Activated T-helper 1 cell treated with anti-CD3 and anti-CD28 coated beads, Interleukin-12 subunit alpha, Interleukin-12 subunit beta, Interleukin-2, Interleukin-4 antibody, amounts not matched to agents 30 ng/mL and 10 ng/mL and 1 ng/mL, durations not matched to agents 14 hours and 24 hours and 36 hours (primary cell): ENCODE measurements around the gene MYO1F. TPM values are rescaled to one million over a fixed set of nuclear protein-coding genes. Genes with fewer than 3 reads are reported as not detected.
A peak's percentile ranks its signal among the peaks of the same experiment; 100 is the strongest.
"Not testable (repeated sequence)": the region's sequence is repeated elsewhere in the genome, so short reads cannot be mapped to it uniquely, and the experiment has no call there.

Experiments
- DNase-seq: peaks from one replicate; pipeline ENCODE4 v3.0.0; 2021; ENCODE audit warnings: low spot score
- H3K27ac Mint-ChIP-seq: one replicate; pipeline ENCODE4 v1.8.0; 2021; ENCODE audit warnings: mild to moderate bottlenecking, mixed read lengths
- H3K27me3 Mint-ChIP-seq: one replicate; pipeline ENCODE4 v1.8.0; 2022; ENCODE audit warnings: mild to moderate bottlenecking, moderate library complexity, mixed read lengths; ENCODE audit not compliant: insufficient read depth
- H3K36me3 Mint-ChIP-seq: one replicate; pipeline ENCODE4 v1.8.0; 2021; ENCODE audit warnings: low read depth, mixed read lengths
- H3K4me1 Mint-ChIP-seq: one replicate; pipeline ENCODE4 v1.8.0; 2021; ENCODE audit warnings: low read depth, mixed read lengths
- H3K4me3 Mint-ChIP-seq: one replicate; pipeline ENCODE4 v1.8.0; 2021; ENCODE audit warnings: mild to moderate bottlenecking, moderate library complexity, mixed read lengths
- H3K9me3 Mint-ChIP-seq: one replicate; pipeline ENCODE4 v1.8.0; 2021; ENCODE audit warnings: mixed read lengths
- intact Hi-C: fragments of 100-400 bp; cut with micrococcal nuclease; formaldehyde crosslinking; loops from one replicate; pipeline ENCODE4 v1.15.1; 2024
- total RNA-seq: library from RNA; stranded (reverse); gene quantifications from 2 replicates; pipeline ENCODE4 v1.2.3, GENCODE V29; 2022

MYO1F gene
- 45.6 and 50.9 TPM in 2 replicates for total RNA-seq

DNA sequence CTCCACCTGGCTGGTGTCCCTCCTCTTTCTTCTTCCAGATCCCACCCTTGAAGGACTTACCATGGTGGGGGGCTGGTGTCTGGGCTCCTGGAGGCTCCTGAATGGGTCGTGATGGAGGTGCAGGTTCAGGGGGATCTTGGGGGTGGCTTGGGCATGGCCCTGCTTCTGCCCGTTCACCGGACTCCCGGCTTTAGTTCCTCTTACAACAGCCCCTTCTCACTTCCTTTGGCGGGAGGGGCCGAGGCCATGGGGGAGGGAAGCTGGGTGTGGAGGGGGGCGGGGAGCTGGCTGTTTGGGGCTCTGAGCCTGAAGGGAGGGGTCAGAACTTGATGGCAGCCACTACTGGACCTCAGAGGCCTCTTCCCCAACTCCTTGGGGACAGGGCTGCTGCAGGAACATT, at the start of gene MYO1F:
MYO1F (minus strand) TSS at position 196 of the 400 bp plus-strand sequence; CDS start at position 63, 133 bp downstream.
- Mint-ChIP-seq H3K27me3 (peaks cover 3% of the 10 kb centered on the region), H3K36me3 (peaks cover 28% of the 10 kb centered on the region), H3K4me3 (peak within 1 kb of the TSS; percentile 97), H3K4me1 (peaks cover 59% of the 10 kb centered on the region), H3K27ac (peak within 1 kb of the TSS; percentile 91), H3K9me3 (no peaks in the 10 kb centered on the region)
- intact Hi-C loops = loop anchor here (5.0 kb wide), 1 partner anchor 225 kb away; no protein-coding TSS in a partner anchor
- no peak for DNase-seq

DNA sequence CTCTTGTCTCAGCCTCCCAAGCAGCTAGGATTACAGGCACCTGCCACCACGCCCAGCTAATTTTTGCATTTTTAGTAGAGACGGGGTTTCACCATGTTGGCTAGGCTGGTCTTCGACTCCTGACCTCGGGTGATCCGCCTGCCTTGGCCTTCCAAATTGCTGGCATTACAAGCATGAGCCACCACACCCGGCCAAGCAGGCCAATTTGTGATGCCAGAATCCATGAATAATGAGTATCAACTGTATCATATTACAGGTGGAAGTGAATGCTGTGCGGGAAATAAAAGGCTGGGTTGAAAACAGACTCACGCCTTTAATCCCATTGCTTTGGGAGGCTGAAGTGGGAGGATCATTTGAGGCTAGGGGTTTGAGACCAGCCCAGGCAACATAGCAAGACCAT, 49.6 kb upstream of the MYO1F start:
- Mint-ChIP-seq H3K27me3 (peaks cover 2% of the 10 kb centered on the region), H3K27ac (no peak overlapping the region), H3K4me3 (no peak overlapping the region), H3K4me1 (no peaks in the 10 kb centered on the region), H3K36me3 (no peaks in the 10 kb centered on the region), H3K9me3 (no peaks in the 10 kb centered on the region)
- DNase-seq = no peak
- intact Hi-C loops = no loop called here

DNA sequence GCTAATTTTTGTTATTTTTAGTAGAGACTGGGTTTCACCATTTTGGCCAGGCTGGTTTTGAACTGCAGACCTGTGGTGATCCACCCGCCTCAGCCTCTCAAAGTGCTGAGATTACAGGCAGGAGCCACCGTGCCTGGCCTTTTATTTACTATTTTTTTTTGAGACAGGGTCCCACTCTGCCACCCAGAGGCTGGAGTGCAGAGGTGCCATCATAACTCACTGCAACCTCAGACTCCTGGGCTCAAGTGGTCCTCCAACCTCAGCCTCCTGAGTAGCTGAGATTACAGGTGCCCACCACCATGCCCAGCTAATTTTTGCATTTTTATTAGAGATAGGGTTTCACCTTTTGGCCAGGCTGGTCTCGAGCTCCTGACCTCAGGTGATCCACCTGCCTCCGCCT, 45.6 kb upstream of the MYO1F start:
- H3K4me1 Mint-ChIP-seq, H3K4me3 Mint-ChIP-seq, H3K27me3 Mint-ChIP-seq, intact Hi-C loops, H3K9me3 Mint-ChIP-seq, DNase-seq, H3K27ac Mint-ChIP-seq, H3K36me3 Mint-ChIP-seq: not testable (repeated sequence)

DNA sequence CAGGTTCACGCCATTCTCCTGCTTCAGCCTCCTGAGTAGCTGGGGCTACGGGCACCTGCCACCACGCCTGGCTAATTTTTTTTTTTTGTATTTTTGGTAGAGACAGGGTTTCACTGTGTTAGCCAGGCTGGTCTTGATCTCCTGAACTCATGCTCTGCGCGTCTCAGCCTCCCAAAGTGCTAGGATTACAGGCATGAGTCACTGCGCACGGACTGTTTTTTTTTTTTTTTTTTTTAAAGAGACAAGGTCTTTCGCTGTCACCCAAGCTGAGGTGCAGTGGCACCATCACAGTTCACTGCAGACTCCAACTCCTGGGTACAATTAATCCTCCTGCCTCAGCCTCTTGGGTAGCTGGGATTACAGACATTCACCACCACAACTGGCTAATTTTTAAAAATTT, 41.5 kb upstream of the MYO1F start:
- H3K9me3 Mint-ChIP-seq = no peaks in the 10 kb centered on the region
- H3K27ac Mint-ChIP-seq = no peak overlapping the region
- no peak for DNase-seq
- peaks cover 5% of the 10 kb centered on the region for H3K4me1 Mint-ChIP-seq
- no peak overlapping the region for H3K4me3 Mint-ChIP-seq
- H3K27me3 Mint-ChIP-seq = peaks cover 8% of the 10 kb centered on the region
- H3K36me3 Mint-ChIP-seq = no peaks in the 10 kb centered on the region
- intact Hi-C loops = no loop called here

DNA sequence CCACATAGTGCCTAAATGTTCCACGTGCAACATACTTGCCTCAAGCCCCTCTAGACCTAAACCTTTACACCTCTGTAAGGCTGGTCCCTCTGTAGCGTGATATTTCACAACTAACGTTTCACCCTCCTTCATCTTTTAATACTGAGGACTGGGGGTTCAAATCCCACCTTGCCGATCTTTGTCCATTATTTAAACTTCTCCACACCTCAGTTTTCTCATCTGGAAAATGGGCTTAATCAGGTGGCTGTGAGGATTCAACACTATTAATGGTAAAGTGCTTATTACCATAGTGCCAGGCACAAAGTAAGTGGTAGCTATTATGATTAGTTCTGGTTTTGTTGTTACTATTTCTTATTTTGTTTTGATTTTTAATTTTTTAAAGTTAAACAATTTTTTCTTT, 40.7 kb upstream of the MYO1F start:
- Mint-ChIP-seq H3K4me1 (peaks cover 5% of the 10 kb centered on the region), H3K27ac (no peak overlapping the region), H3K9me3 (no peaks in the 10 kb centered on the region), H3K4me3 (no peak overlapping the region), H3K27me3 (peaks cover 8% of the 10 kb centered on the region), H3K36me3 (no peaks in the 10 kb centered on the region)
- no peak for DNase-seq
- intact Hi-C loops = no loop called here

DNA sequence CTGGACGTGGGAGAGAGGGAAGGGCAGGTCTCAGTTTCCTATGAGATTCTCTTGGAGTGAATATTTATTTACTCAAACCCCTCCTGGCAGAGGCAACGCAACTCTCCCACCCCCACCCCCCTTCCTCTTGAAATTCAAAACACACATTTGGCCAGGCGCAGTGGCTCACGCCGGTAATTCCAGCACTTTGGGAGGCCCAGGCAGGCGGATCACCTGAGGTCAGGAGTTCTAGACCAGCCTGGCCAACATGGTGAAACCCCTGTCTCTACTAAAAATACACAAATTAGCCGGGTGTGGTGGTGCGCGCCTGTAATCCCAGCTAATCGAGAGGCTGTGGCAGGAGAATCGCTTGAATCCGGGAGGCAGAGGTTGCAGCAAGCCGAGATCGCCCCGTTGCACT, 40.1 kb upstream of the MYO1F start:
- H3K27ac Mint-ChIP-seq, H3K27me3 Mint-ChIP-seq, H3K36me3 Mint-ChIP-seq, DNase-seq, H3K9me3 Mint-ChIP-seq, H3K4me1 Mint-ChIP-seq, H3K4me3 Mint-ChIP-seq, intact Hi-C loops: not testable (repeated sequence)

DNA sequence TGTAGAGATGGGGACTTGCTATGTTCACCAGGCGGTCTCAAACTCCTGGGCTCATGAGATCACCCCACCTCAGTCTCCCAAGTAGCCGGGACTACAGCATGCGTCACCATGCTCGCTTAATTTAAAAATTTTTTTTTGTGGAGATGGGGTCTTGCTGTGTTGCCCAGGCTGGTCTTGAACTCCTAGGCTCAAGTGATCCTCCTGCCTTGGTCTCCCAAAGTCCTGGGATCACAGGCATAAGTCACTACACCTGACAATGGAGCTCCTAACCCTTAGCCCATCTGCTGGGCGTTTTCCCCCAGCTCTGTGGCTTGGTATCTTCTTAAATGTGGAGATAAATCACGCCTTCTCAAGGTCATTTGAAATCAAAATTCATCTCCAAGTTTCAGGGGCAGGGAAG, 39.6 kb upstream of the MYO1F start:
- no peak for DNase-seq
- Mint-ChIP-seq H3K4me1 (peaks cover 5% of the 10 kb centered on the region), H3K27me3 (peaks cover 8% of the 10 kb centered on the region), H3K9me3 (no peaks in the 10 kb centered on the region), H3K27ac (no peak overlapping the region), H3K4me3 (no peak overlapping the region), H3K36me3 (no peaks in the 10 kb centered on the region)
- intact Hi-C loops = no loop called here

DNA sequence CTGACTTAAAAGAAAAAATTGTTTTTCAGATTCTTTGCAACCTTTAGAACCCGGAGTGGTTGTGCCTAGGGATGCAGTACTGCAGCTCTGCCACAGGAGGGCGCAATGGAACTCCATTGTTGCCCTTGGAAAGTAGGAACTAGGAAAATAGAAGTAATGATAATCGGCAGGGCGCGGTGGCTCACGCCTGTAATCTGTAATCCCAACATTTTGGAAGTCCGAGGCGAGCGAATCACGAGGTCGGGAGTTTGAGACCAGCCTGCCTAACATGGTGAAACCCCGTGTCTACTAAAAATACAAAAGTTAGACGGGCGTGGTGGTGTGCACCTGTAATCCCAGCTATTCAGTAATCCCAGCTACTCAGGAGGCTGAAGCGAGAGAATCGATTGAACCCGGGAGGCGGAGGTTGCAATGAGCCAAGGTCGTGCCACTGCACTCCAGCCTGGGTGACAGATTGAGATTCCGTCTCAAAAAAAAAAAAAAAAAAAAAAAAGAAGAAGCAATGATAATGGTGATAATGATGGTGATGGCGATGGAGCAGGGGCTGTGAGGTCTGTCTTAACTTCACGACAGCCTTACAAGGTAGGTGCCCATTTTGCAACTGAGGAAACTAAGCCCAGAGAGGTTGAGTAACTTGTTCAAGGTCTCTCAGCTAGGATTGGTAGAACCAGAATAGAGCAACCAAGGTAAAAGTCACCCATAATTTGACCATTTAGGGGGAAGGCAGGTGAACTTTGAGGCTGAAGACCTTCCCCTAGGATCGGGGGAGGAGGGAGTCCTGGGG, 38.8 kb upstream of the MYO1F start:
- Mint-ChIP-seq H3K4me3 (no peak overlapping the region), H3K27ac (no peak overlapping the region), H3K4me1 (peaks cover 5% of the 10 kb centered on the region), H3K27me3 (peaks cover 8% of the 10 kb centered on the region), H3K9me3 (no peaks in the 10 kb centered on the region), H3K36me3 (no peaks in the 10 kb centered on the region)
- peak; percentile 24 for DNase-seq
- intact Hi-C loops = loop anchor here (1.0 kb wide), 1 partner anchor 78 kb away; no protein-coding TSS in a partner anchor

DNA sequence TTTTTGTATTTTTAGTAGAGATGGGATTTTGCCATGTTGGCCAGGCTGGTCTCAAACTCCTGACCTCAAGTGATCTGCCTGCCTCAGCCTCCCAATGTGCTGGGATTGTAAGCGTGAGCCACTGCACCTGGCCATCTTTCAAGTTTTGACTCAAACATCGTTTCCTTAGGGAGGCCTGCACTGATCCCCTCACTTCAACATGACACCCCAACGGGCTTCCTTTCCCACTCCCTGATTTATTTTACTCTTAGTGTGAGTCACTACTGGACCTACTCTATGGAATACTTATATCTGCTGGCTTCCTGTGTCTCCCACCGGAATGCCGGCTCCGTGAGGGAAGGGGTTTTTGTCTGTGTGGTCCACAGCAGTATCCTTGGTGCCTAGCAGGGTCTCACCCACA, 37.8 kb upstream of the MYO1F start:
- intact Hi-C loops = loop anchor here (1.0 kb wide), 1 partner anchor 79 kb away; no protein-coding TSS in a partner anchor
- no peaks in the 10 kb centered on the region for H3K9me3 Mint-ChIP-seq

DNA sequence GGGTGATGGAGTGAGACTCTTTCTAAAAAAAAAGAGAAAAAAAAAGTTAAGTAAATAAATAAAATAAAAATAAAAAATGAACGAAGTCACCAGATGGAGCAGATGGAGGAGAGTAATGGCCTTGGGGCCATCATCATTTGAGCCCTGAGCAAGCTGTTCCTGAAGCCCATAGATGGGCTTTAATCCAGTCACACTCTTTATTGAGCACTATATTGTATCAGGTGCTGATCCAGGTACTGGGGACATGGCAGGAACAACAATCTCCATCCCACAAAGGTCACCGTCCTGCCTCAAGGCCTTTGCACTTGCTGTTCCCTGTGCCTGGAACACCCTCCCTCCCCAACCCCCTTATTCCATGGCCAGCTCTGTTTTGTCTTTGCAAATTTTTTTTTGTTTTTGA, 37.2 kb upstream of the MYO1F start:
- no peak for DNase-seq
- intact Hi-C loops = no loop called here
- peaks cover 13% of the 10 kb centered on the region for H3K4me1 Mint-ChIP-seq
- H3K27me3 Mint-ChIP-seq = peaks cover 15% of the 10 kb centered on the region
- H3K36me3 Mint-ChIP-seq = peaks cover 1% of the 10 kb centered on the region
- no peak overlapping the region for H3K27ac Mint-ChIP-seq
- H3K4me3 Mint-ChIP-seq = no peak overlapping the region
- no peaks in the 10 kb centered on the region for H3K9me3 Mint-ChIP-seq

More for the DNA sequence above, 37.8 kb upstream of the MYO1F start:
- H3K36me3 Mint-ChIP-seq = peaks cover under 1% of the 10 kb centered on the region
- H3K4me1 Mint-ChIP-seq = peaks cover 8% of the 10 kb centered on the region
- peaks cover 10% of the 10 kb centered on the region for H3K27me3 Mint-ChIP-seq
- no peak overlapping the region for H3K4me3 Mint-ChIP-seq
- DNase-seq = no peak
- no peak overlapping the region for H3K27ac Mint-ChIP-seq

DNA sequence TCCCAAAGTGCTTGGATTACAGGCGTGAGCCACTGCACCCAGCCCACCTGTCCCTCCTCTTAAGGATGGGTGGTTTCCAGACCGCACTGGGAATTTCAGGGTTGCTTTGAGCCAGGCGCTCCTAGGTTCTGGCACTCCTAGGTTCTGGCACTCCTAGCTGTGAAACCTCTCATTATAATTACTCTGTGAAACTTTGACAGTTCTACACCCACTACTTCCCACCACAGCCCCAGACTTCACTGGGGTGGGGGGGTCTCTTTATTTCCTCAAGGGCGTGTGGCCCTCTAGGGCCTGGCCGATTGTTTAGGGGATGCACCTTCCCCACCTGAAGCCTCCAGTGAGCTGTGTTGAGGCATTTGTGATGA, 35.5 kb upstream of the MYO1F start:
- H3K27me3 Mint-ChIP-seq = peaks cover 19% of the 10 kb centered on the region
- H3K9me3 Mint-ChIP-seq = no peaks in the 10 kb centered on the region
- no peak overlapping the region for H3K27ac Mint-ChIP-seq
- peaks cover 1% of the 10 kb centered on the region for H3K36me3 Mint-ChIP-seq
- intact Hi-C loops = no loop called here
- H3K4me1 Mint-ChIP-seq = peaks cover 19% of the 10 kb centered on the region
- DNase-seq = no peak
- H3K4me3 Mint-ChIP-seq = peak overlapping the region; percentile 54

DNA sequence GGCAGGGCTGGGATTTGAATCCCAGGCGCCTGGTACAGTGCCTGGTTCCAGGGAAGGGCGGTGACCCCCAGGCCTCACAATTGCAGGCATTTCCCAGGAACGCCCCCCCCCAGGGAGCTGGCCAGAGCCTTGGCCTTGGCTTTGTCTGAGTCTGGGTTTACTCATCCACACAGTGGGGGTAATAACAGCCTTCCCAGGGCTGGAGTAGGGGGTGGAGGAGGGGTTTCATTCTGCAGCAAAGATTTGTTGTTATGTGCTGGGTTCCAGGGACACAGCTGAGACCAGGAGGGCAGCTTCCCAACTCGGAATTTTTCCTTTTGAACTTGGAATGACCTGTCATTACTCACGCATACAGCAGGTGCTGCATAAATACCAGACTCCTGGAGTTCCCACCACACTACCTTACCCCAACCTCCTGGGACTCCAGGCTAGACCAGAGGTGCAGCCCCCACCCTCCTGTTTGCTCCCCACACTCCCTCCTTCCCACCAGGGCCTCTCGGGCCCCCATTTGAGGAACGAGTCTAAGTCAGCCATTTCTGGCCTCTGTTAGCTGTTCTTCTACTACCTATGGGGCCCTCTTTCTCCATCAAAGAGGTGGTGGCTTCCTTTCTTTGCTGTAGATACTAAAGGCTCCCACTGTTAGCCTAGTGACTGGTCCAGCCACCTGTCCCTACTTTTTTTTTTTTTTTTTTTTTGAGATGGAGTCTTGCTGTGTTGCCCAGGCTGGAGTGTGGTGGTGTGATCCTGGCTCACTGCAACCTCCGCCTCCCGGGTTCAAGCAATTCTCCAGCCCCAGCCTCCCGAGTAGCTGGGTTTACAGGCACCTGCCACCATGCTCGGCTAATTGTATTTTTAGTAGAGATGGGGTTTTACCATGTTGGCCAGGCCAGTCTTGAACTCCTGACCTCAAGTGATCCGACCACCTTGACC, 34.9 kb upstream of the MYO1F start:
- Mint-ChIP-seq H3K4me1 (peaks cover 19% of the 10 kb centered on the region), H3K9me3 (no peaks in the 10 kb centered on the region), H3K36me3 (peaks cover 1% of the 10 kb centered on the region), H3K27ac (peak overlapping the region; percentile 55), H3K27me3 (peaks cover 19% of the 10 kb centered on the region), H3K4me3 (peak overlapping the region; percentile 72)
- DNase-seq = no peak
- intact Hi-C loops = no loop called here

DNA sequence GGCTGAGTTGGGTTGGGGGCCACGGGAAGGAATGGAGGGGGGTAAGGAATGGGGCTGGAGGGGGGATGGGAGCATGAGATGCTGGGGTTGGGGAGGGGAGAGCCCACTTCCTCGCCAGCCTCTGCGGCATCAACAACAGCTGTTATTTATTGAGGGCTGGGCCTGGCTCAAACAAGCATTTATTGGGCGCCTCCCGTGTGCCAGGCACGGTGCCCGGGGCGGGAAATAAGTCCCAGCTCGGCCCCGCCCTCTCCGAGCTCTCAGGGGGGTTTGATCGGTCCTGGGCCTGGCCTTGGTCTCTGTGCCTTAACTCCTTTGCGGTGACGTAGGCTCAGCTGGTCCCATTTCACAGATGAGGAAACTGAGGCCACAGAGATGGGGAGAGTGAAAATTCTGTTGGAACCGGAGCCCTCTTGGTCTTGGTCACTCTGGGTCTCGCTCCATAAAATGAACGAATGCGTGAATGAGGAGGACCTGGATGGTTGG, 34.2 kb upstream of the MYO1F start:
- intact Hi-C loops = no loop called here
- peaks cover 19% of the 10 kb centered on the region for H3K27me3 Mint-ChIP-seq
- H3K9me3 Mint-ChIP-seq = no peaks in the 10 kb centered on the region
- no peak overlapping the region for H3K27ac Mint-ChIP-seq
- H3K4me1 Mint-ChIP-seq = peaks cover 19% of the 10 kb centered on the region
- no peak for DNase-seq
- peaks cover 1% of the 10 kb centered on the region for H3K36me3 Mint-ChIP-seq
- peak overlapping the region; percentile 47 for H3K4me3 Mint-ChIP-seq
